GM23248 (cell line): ENCODE data around the gene OSGIN1. TPM values are rescaled to one million over a fixed set of nuclear protein-coding genes. Genes with fewer than 3 reads are reported as not detected.

Experiments used
- DNase-seq: peaks from one replicate; pipeline ENCODE4 v3.0.0-alpha.2; 2015
- H2AFZ ChIP-seq: fragments of 200-600 bp; sonication (generic); 2 replicates; pipeline ENCODE4 v1.6.1; 2016; ENCODE audit warnings: antibody characterized with exemption
- H3F3A ChIP-seq: fragments of 200-600 bp; sonication (generic); 2 replicates; pipeline ENCODE4 v1.6.1; 2016; ENCODE audit warnings: mild to moderate bottlenecking, antibody characterized with exemption, mixed run types; ENCODE audit not compliant: insufficient read depth
- H3K27ac ChIP-seq: fragments of 200-600 bp; sonication (generic); 2 replicates; pipeline ENCODE4 v1.5.1; 2016; ENCODE audit warnings: mild to moderate bottlenecking
- H3K27me3 ChIP-seq: fragments of 200-600 bp; sonication (generic); replicated peaks from 2 replicates; pipeline ENCODE4 v1.6.1; 2016; ENCODE audit warnings: mild to moderate bottlenecking; ENCODE audit not compliant: insufficient read depth
- H3K36me3 ChIP-seq: fragments of 200-600 bp; sonication (generic); 2 replicates; pipeline ENCODE4 v1.6.1; 2016; ENCODE audit warnings: low read depth, mild to moderate bottlenecking
- H3K4me1 ChIP-seq: fragments of 200-600 bp; sonication (generic); 2 replicates; pipeline ENCODE4 v1.6.1; 2016; ENCODE audit warnings: mild to moderate bottlenecking; ENCODE audit not compliant: insufficient read depth
- H3K4me2 ChIP-seq: fragments of 200-600 bp; sonication (generic); one replicate; pipeline ENCODE4 v1.6.1; 2016; ENCODE audit warnings: mild to moderate bottlenecking; ENCODE audit not compliant: unreplicated experiment
- H3K4me3 ChIP-seq: fragments of 200-600 bp; sonication (generic); 2 replicates; pipeline ENCODE4 v1.5.1; 2016; ENCODE audit warnings: mild to moderate bottlenecking
- H3K79me2 ChIP-seq: fragments of 200-600 bp; sonication (generic); 2 replicates; pipeline ENCODE4 v1.6.1; 2016; ENCODE audit warnings: mild to moderate bottlenecking; ENCODE audit not compliant: insufficient read depth
- H3K9ac ChIP-seq: fragments of 200-600 bp; sonication (generic); 2 replicates; pipeline ENCODE4 v1.6.1; 2016; ENCODE audit warnings: mild to moderate bottlenecking
- H3K9me2 ChIP-seq: fragments of 200-600 bp; sonication (generic); 2 replicates; pipeline ENCODE4 v1.6.1; 2016; ENCODE audit warnings: mixed run types, mild to moderate bottlenecking, moderate library complexity; ENCODE audit not compliant: insufficient read depth
- H3K9me3 ChIP-seq: fragments of 200-600 bp; sonication (generic); one replicate; pipeline ENCODE4 v1.6.1; 2017; ENCODE audit warnings: low read depth
- H4K20me1 ChIP-seq: fragments of 200-600 bp; sonication (generic); 2 replicates; pipeline ENCODE4 v1.6.0; 2016; ENCODE audit not compliant: insufficient read depth
- EZH2 ChIP-seq: fragments of 200-600 bp; sonication (generic); IDR thresholded peaks from 2 replicates; pipeline ENCODE4 v1.6.1; 2018; ENCODE audit warnings: antibody characterized with exemption, mild to moderate bottlenecking; ENCODE audit not compliant: insufficient read depth, poor library complexity, severe bottlenecking
- EZH2phosphoT487 ChIP-seq: fragments of 200-600 bp; sonication (generic); IDR thresholded peaks from 2 replicates; pipeline ENCODE4 v1.6.1; 2018; ENCODE audit warnings: antibody characterized with exemption, moderate library complexity, mild to moderate bottlenecking, low read depth; ENCODE audit not compliant: insufficient read depth
- WGBS, 2 experiments: methylation state at CpG; one replicate each; pipeline ENCODE4 v1.1.6; 2015 to 2017; ENCODE audit warnings: low lambda C conversion rate in 2 of 2, low coverage in 1 of 2; ENCODE audit errors: missing lambda C conversion rate in 2 of 2; 5-methylcytosine and 5-hydroxymethylcytosine counted together
- in situ Hi-C: fragments of 300-500 bp; cut with MboI; formaldehyde crosslinking; loops from 2 replicates; pipeline ENCODE4 v1.15.0; 2020
- polyA plus RNA-seq: library from polyadenylated mRNA; unstranded; fragments of >200 nt; fragmentation: Nextera tagmentation; extraction: Ambion mirVana; gene quantifications from 2 replicates; pipeline ENCODE4 v1.2.1, GENCODE V29; 2016
- total RNA-seq: library from RNA; depleted of rRNA; stranded (reverse); fragments of >200 nt; shearing (Covaris generic); gene quantifications from 2 replicates; pipeline ENCODE4 v1.2.3, GENCODE V29; 2014

The OSGIN1 gene
- total and polyA plus RNA-seq, 2 experiments from 2014 or later = 1.1 to 6.3 TPM

GRCh38 chr16:83935005-83935857 is 17.8 kb upstream of the OSGIN1 start:
- H3K9me2 ChIP-seq = no peaks in the 10 kb centered on the region
- DNase-seq = no peak
- no peaks in the 10 kb centered on the region for H3K9me3 ChIP-seq
- in situ Hi-C loops = no loop called here
- H3K4me1 ChIP-seq = peaks cover 10% of the 10 kb centered on the region; the same call in 1 of the 2 replicates
- H4K20me1 ChIP-seq = no peaks in the 10 kb centered on the region
- no peak overlapping the region for H3K4me3 ChIP-seq
- TF ChIP-seq EZH2phosphoT487 = no peak
- no peak for TF ChIP-seq EZH2
- H3K9ac ChIP-seq = no peak overlapping the region
- H3K4me2 ChIP-seq = no peak overlapping the region
- no peaks in the 10 kb centered on the region for H3F3A ChIP-seq
- no peak overlapping the region for H3K27ac ChIP-seq
- no peaks in the 10 kb centered on the region for H3K36me3 ChIP-seq
- no peak overlapping the region for H2AFZ ChIP-seq
- 89% methylated on average over 27 to 30 of the region's 30 CpGs for WGBS, 2 experiments
- H3K27me3 ChIP-seq = no peaks in the 10 kb centered on the region
- no peaks in the 10 kb centered on the region for H3K79me2 ChIP-seq

DNA sequence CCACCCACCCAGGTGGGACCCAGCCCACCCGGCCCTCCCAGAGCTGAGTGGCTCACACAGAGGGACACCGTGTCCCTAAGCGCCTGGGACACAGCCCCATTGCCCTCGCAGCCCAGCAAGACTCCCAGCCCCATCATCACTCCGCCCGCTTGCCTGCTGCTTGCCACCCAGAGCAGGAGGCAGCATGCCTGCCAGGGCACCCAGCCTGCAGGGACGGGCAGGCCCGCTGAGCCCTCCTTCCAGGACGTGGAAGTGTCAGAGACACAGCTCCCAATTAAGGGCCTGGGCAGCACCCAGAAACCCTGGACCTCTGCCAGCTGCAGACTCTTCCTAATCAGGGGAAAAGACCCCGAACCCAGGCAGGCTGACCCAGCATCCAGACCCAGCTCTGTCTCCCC is 17.2 kb upstream of the OSGIN1 start:
- no peak overlapping the region for H3K9ac ChIP-seq
- no peak overlapping the region for H3K27ac ChIP-seq
- no peaks in the 10 kb centered on the region for H3K9me3 ChIP-seq
- DNase-seq = no peak
- no peak overlapping the region for H3K4me3 ChIP-seq
- H3K4me1 ChIP-seq = peaks cover 10% of the 10 kb centered on the region; the same call in 1 of the 2 replicates
- no peaks in the 10 kb centered on the region for H3F3A ChIP-seq
- no peak overlapping the region for H2AFZ ChIP-seq
- no peaks in the 10 kb centered on the region for H4K20me1 ChIP-seq
- no peak overlapping the region for H3K4me2 ChIP-seq
- no peaks in the 10 kb centered on the region for H3K79me2 ChIP-seq
- H3K27me3 ChIP-seq = no peaks in the 10 kb centered on the region
- no peaks in the 10 kb centered on the region for H3K9me2 ChIP-seq
- no peaks in the 10 kb centered on the region for H3K36me3 ChIP-seq
- TF ChIP-seq EZH2phosphoT487 = no peak
- TF ChIP-seq EZH2 = no peak
- WGBS, 2 experiments = 52 to 62% methylated on average over 9 to 10 of the region's 10 CpGs
- in situ Hi-C loops = no loop called here

- Histone ChIP-seq H3K9me2 (no peaks in the 10 kb centered on the region), H3K4me2 (no peak overlapping the region), H3K4me3 (no peak overlapping the region), H3K27ac (no peak overlapping the region), H2AFZ (no peak overlapping the region), H3K4me1 (peaks cover 10% of the 10 kb centered on the region; the same call in 1 of the 2 replicates), H3K36me3 (no peaks in the 10 kb centered on the region), H3K9me3 (no peaks in the 10 kb centered on the region), H3F3A (no peaks in the 10 kb centered on the region), H3K27me3 (no peaks in the 10 kb centered on the region), H3K9ac (no peak overlapping the region), H3K79me2 (no peaks in the 10 kb centered on the region), H4K20me1 (no peaks in the 10 kb centered on the region)
- in situ Hi-C loops = no loop called here
- no peak for DNase-seq
- WGBS, 2 experiments = 81 to 84% methylated on average over 19 of the region's 19 CpGs
- no peak for TF ChIP-seq EZH2phosphoT487
- TF ChIP-seq EZH2 = no peak
Measured at GRCh38 chr16:83936581-83937165, 16.4 kb upstream of the OSGIN1 start.

- Histone ChIP-seq H3F3A (no peaks in the 10 kb centered on the region), H3K36me3 (no peaks in the 10 kb centered on the region)
- in situ Hi-C loops = no loop called here
Measured at GRCh38 chr16:83937267-83937666, 15.8 kb upstream of the OSGIN1 start.

More at GRCh38 chr16:83937267-83937666, 15.8 kb upstream of the OSGIN1 start:
- H3K27me3 ChIP-seq = no peaks in the 10 kb centered on the region
- H3K4me3 ChIP-seq = no peak overlapping the region
- no peak for TF ChIP-seq EZH2phosphoT487
- TF ChIP-seq EZH2 = no peak
- no peaks in the 10 kb centered on the region for H4K20me1 ChIP-seq
- peaks cover 10% of the 10 kb centered on the region; the same call in 1 of the 2 replicates for H3K4me1 ChIP-seq
- no peaks in the 10 kb centered on the region for H3K9me3 ChIP-seq
- no peak for DNase-seq
- no peak overlapping the region for H3K27ac ChIP-seq
- H2AFZ ChIP-seq = no peak overlapping the region
- no peaks in the 10 kb centered on the region for H3K79me2 ChIP-seq
- no peak overlapping the region for H3K4me2 ChIP-seq
- H3K9ac ChIP-seq = no peak overlapping the region
- H3K9me2 ChIP-seq = no peaks in the 10 kb centered on the region
- 80 to 96% methylated on average over 2 of the region's 2 CpGs for WGBS, 2 experiments
